ENCODE measurements around the gene TSKU.

Gene TSKU

GRCh38 chr11:76752321-76753143 lies 30.6 kb upstream of the TSKU start:
- peaks cover 4% of the 10 kb centered on the region for H3K4me1 ChIP-seq (ENCODE audit: control insufficient read depth, insufficient read depth, low read length)
- H3K27ac ChIP-seq (ENCODE audit: insufficient read depth, low read depth, low read length, poor library complexity, severe bottlenecking): no peak overlapping the region
- no peaks in the 10 kb centered on the region for H3K9me3 ChIP-seq (ENCODE audit: control insufficient read depth, low read length)
- no peaks in the 10 kb centered on the region for H3K36me3 ChIP-seq (ENCODE audit: control insufficient read depth, insufficient read depth, low read length)
- H3K4me3 ChIP-seq (ENCODE audit: insufficient read depth, low read depth, low read length): no peak overlapping the region
- peaks cover 22% of the 10 kb centered on the region for H3K27me3 ChIP-seq (ENCODE audit: control insufficient read depth, insufficient read depth, low read length, poor library complexity, severe bottlenecking)
- WGBS, 2 experiments: 73 to 74% methylated on average over 25 of the region's 25 CpGs

- Histone ChIP-seq H3K36me3 (ENCODE audit: control insufficient read depth, insufficient read depth, low read length) (no peaks in the 10 kb centered on the region), H3K9me3 (ENCODE audit: control insufficient read depth, low read length) (no peaks in the 10 kb centered on the region), H3K27me3 (ENCODE audit: control insufficient read depth, insufficient read depth, low read length, poor library complexity, severe bottlenecking) (peaks cover 31% of the 10 kb centered on the region), H3K4me3 (ENCODE audit: insufficient read depth, low read depth, low read length) (no peak overlapping the region), H3K27ac (ENCODE audit: insufficient read depth, low read depth, low read length, poor library complexity, severe bottlenecking) (no peak overlapping the region), H3K4me1 (ENCODE audit: control insufficient read depth, insufficient read depth, low read length) (peaks cover 5% of the 10 kb centered on the region)
- 82 to 86% methylated on average over 2 to 3 of the region's 3 CpGs for WGBS, 2 experiments
Measured at GRCh38 chr11:76753449-76753848, 29.7 kb upstream of the TSKU start.

- no peak overlapping the region for H3K27ac ChIP-seq (ENCODE audit: insufficient read depth, low read depth, low read length, poor library complexity, severe bottlenecking)
- H3K36me3 ChIP-seq (ENCODE audit: control insufficient read depth, insufficient read depth, low read length): no peaks in the 10 kb centered on the region
- H3K4me1 ChIP-seq (ENCODE audit: control insufficient read depth, insufficient read depth, low read length): peaks cover 10% of the 10 kb centered on the region
- WGBS, 2 experiments: 85% methylated on average over 10 of the region's 10 CpGs
- no peak overlapping the region for H3K4me3 ChIP-seq (ENCODE audit: insufficient read depth, low read depth, low read length)
- H3K27me3 ChIP-seq (ENCODE audit: control insufficient read depth, insufficient read depth, low read length, poor library complexity, severe bottlenecking): peaks cover 32% of the 10 kb centered on the region
- H3K9me3 ChIP-seq (ENCODE audit: control insufficient read depth, low read length): no peaks in the 10 kb centered on the region
Measured at GRCh38 chr11:76753950-76754349, 29.2 kb upstream of the TSKU start.

GRCh38 chr11:76756341-76756741 lies 26.8 kb upstream of the TSKU start:
- no peaks in the 10 kb centered on the region for H3K36me3 ChIP-seq (ENCODE audit: control insufficient read depth, insufficient read depth, low read length)
- WGBS, 2 experiments: 93 to 95% methylated on average over 6 of the region's 6 CpGs

GRCh38 chr11:76758311-76758710 lies 24.8 kb upstream of the TSKU start:
- H3K9me3 ChIP-seq (ENCODE audit: control insufficient read depth, low read length): no peaks in the 10 kb centered on the region
- H3K27ac ChIP-seq (ENCODE audit: insufficient read depth, low read depth, low read length, poor library complexity, severe bottlenecking): no peak overlapping the region
- no peaks in the 10 kb centered on the region for H3K36me3 ChIP-seq (ENCODE audit: control insufficient read depth, insufficient read depth, low read length)
- H3K4me3 ChIP-seq (ENCODE audit: insufficient read depth, low read depth, low read length): no peak overlapping the region
- peaks cover 36% of the 10 kb centered on the region for H3K27me3 ChIP-seq (ENCODE audit: control insufficient read depth, insufficient read depth, low read length, poor library complexity, severe bottlenecking)
- H3K4me1 ChIP-seq (ENCODE audit: control insufficient read depth, insufficient read depth, low read length): peaks cover 15% of the 10 kb centered on the region
- 93 to 96% methylated on average over 9 of the region's 9 CpGs for WGBS, 2 experiments

More at GRCh38 chr11:76756341-76756741, 26.8 kb upstream of the TSKU start:
- H3K9me3 ChIP-seq (ENCODE audit: control insufficient read depth, low read length): no peaks in the 10 kb centered on the region
- no peak overlapping the region for H3K4me3 ChIP-seq (ENCODE audit: insufficient read depth, low read depth, low read length)
- H3K27me3 ChIP-seq (ENCODE audit: control insufficient read depth, insufficient read depth, low read length, poor library complexity, severe bottlenecking): peaks cover 37% of the 10 kb centered on the region
- H3K4me1 ChIP-seq (ENCODE audit: control insufficient read depth, insufficient read depth, low read length): peaks cover 19% of the 10 kb centered on the region
- H3K27ac ChIP-seq (ENCODE audit: insufficient read depth, low read depth, low read length, poor library complexity, severe bottlenecking): no peak overlapping the region

GRCh38 chr11:76759092-76759491 lies 24.1 kb upstream of the TSKU start:
- Histone ChIP-seq H3K4me1 (ENCODE audit: control insufficient read depth, insufficient read depth, low read length) (peaks cover 15% of the 10 kb centered on the region), H3K36me3 (ENCODE audit: control insufficient read depth, insufficient read depth, low read length) (no peaks in the 10 kb centered on the region), H3K9me3 (ENCODE audit: control insufficient read depth, low read length) (no peaks in the 10 kb centered on the region), H3K27ac (ENCODE audit: insufficient read depth, low read depth, low read length, poor library complexity, severe bottlenecking) (no peak overlapping the region), H3K27me3 (ENCODE audit: control insufficient read depth, insufficient read depth, low read length, poor library complexity, severe bottlenecking) (peaks cover 35% of the 10 kb centered on the region), H3K4me3 (ENCODE audit: insufficient read depth, low read depth, low read length) (no peak overlapping the region)

GRCh38 chr11:76759517-76759916 lies 23.6 kb upstream of the TSKU start:
- Histone ChIP-seq H3K4me3 (ENCODE audit: insufficient read depth, low read depth, low read length) (no peak overlapping the region), H3K27me3 (ENCODE audit: control insufficient read depth, insufficient read depth, low read length, poor library complexity, severe bottlenecking) (peaks cover 35% of the 10 kb centered on the region), H3K27ac (ENCODE audit: insufficient read depth, low read depth, low read length, poor library complexity, severe bottlenecking) (no peak overlapping the region)

GRCh38 chr11:76760236-76760635 lies 22.9 kb upstream of the TSKU start:
- Histone ChIP-seq H3K27ac (ENCODE audit: insufficient read depth, low read depth, low read length, poor library complexity, severe bottlenecking) (no peak overlapping the region), H3K4me1 (ENCODE audit: control insufficient read depth, insufficient read depth, low read length) (peaks cover 15% of the 10 kb centered on the region), H3K27me3 (ENCODE audit: control insufficient read depth, insufficient read depth, low read length, poor library complexity, severe bottlenecking) (peaks cover 35% of the 10 kb centered on the region), H3K36me3 (ENCODE audit: control insufficient read depth, insufficient read depth, low read length) (no peaks in the 10 kb centered on the region), H3K4me3 (ENCODE audit: insufficient read depth, low read depth, low read length) (no peak overlapping the region), H3K9me3 (ENCODE audit: control insufficient read depth, low read length) (no peaks in the 10 kb centered on the region)
- 84 to 88% methylated on average over 4 of the region's 4 CpGs for WGBS, 2 experiments

More at GRCh38 chr11:76759517-76759916, 23.6 kb upstream of the TSKU start:
- H3K9me3 ChIP-seq (ENCODE audit: control insufficient read depth, low read length): no peaks in the 10 kb centered on the region
- peaks cover 15% of the 10 kb centered on the region for H3K4me1 ChIP-seq (ENCODE audit: control insufficient read depth, insufficient read depth, low read length)
- no peaks in the 10 kb centered on the region for H3K36me3 ChIP-seq (ENCODE audit: control insufficient read depth, insufficient read depth, low read length)
- 61 to 73% methylated on average over 2 of the region's 2 CpGs for WGBS, 2 experiments

GRCh38 chr11:76761718-76762355 lies 21.3 kb upstream of the TSKU start:
- WGBS, 2 experiments: 89 to 90% methylated on average over 2 of the region's 2 CpGs
- Histone ChIP-seq H3K4me3 (ENCODE audit: insufficient read depth, low read depth, low read length) (no peak overlapping the region), H3K36me3 (ENCODE audit: control insufficient read depth, insufficient read depth, low read length) (no peaks in the 10 kb centered on the region), H3K27ac (ENCODE audit: insufficient read depth, low read depth, low read length, poor library complexity, severe bottlenecking) (no peak overlapping the region), H3K27me3 (ENCODE audit: control insufficient read depth, insufficient read depth, low read length, poor library complexity, severe bottlenecking) (peaks cover 24% of the 10 kb centered on the region), H3K4me1 (ENCODE audit: control insufficient read depth, insufficient read depth, low read length) (peaks cover 15% of the 10 kb centered on the region), H3K9me3 (ENCODE audit: control insufficient read depth, low read length) (no peaks in the 10 kb centered on the region)

GRCh38 chr11:76762356-76762752 lies 20.8 kb upstream of the TSKU start:
- Histone ChIP-seq H3K4me3 (ENCODE audit: insufficient read depth, low read depth, low read length) (no peak overlapping the region), H3K4me1 (ENCODE audit: control insufficient read depth, insufficient read depth, low read length) (peaks cover 16% of the 10 kb centered on the region), H3K27ac (ENCODE audit: insufficient read depth, low read depth, low read length, poor library complexity, severe bottlenecking) (no peak overlapping the region), H3K27me3 (ENCODE audit: control insufficient read depth, insufficient read depth, low read length, poor library complexity, severe bottlenecking) (peaks cover 18% of the 10 kb centered on the region), H3K9me3 (ENCODE audit: control insufficient read depth, low read length) (no peaks in the 10 kb centered on the region), H3K36me3 (ENCODE audit: control insufficient read depth, insufficient read depth, low read length) (no peaks in the 10 kb centered on the region)
- WGBS, 2 experiments: 90 to 98% methylated on average over 5 of the region's 5 CpGs

Data from ectodermal cell (in vitro differentiated cells).